NCI-H2196 (cell line): ENCODE data around the gene OR13C4.
"Not testable (repeated sequence)": the region's sequence is repeated elsewhere in the genome, so short reads cannot be mapped to it uniquely, and the experiment has no call there.

Experiments used
- DNase-seq: peaks from one replicate; lab custom pipeline; 2025; ENCODE audit not compliant: unreplicated experiment; lab: John Stamatoyannopoulos, UW

The OR13C4 gene

GRCh38 chr9:104527109-104527508 is at the start of gene OR13C4:
OR13C4 (minus strand) TSS chr9:104527209; CDS start chr9:104527209, 0 bp downstream.
- no peak for DNase-seq

- DNase-seq, result no peak
These were observed 48.4 kb upstream of the OR13C4 start for GRCh38 chr9:104575456-104575855.

- DNase-seq, result no peak
These were observed 45.6 kb upstream of the OR13C4 start for GRCh38 chr9:104572612-104573011.

- DNase-seq, result no peak
These were observed 41.9 kb upstream of the OR13C4 start, which contains the start of gene OR13C8 for GRCh38 chr9:104568868-104569267. OR13C8 (plus strand) TSS chr9:104569168; CDS start chr9:104569168, 0 bp downstream.

- DNase-seq, result no peak
These were observed 37.3 kb upstream of the OR13C4 start for GRCh38 chr9:104564358-104564757.

- no peak for DNase-seq
These were observed 30.0 kb upstream of the OR13C4 start for GRCh38 chr9:104556830-104557634.

GRCh38 chr9:104555521-104555920 is 28.5 kb upstream of the OR13C4 start:
- no peak for DNase-seq

GRCh38 chr9:104553261-104553660 is 26.3 kb upstream of the OR13C4 start:
- no peak for DNase-seq

- DNase-seq, result no peak
These were observed 17.6 kb upstream of the OR13C4 start for GRCh38 chr9:104544644-104545043.

- DNase-seq, result no peak
These were observed 12.3 kb upstream of the OR13C4 start for GRCh38 chr9:104539275-104539674.

- no peak for DNase-seq
These were observed 9.7 kb upstream of the OR13C4 start, which contains the start of gene OR13C3 for GRCh38 chr9:104536756-104537155. OR13C3 (minus strand) TSS chr9:104536856; CDS start chr9:104536723, 133 bp downstream.

- DNase-seq, result not testable (repeated sequence)
These were observed 6.8 kb downstream of the OR13C4 start for GRCh38 chr9:104520241-104520640.

- no peak for DNase-seq
These were observed 12.1 kb downstream of the OR13C4 start for GRCh38 chr9:104514901-104515300.

- DNase-seq, result no peak
These were observed 20.4 kb downstream of the OR13C4 start for GRCh38 chr9:104506565-104506964.

GRCh38 chr9:104503963-104504362 is 23.0 kb downstream of the OR13C4 start, which contains the start of gene OR13F1:
OR13F1 (plus strand) TSS chr9:104504263; CDS start chr9:104504263, 0 bp downstream.
- no peak for DNase-seq

- DNase-seq, result no peak
These were observed 23.6 kb downstream of the OR13C4 start for GRCh38 chr9:104503440-104503839.

- DNase-seq, result no peak
These were observed 32.2 kb downstream of the OR13C4 start for GRCh38 chr9:104494808-104495207.

GRCh38 chr9:104485014-104485413 is 42.0 kb downstream of the OR13C4 start:
- no peak for DNase-seq

- no peak for DNase-seq
These were observed 44.0 kb downstream of the OR13C4 start for GRCh38 chr9:104482921-104483570.
